Spleen (tissue), 11 donors: Measurements from ENCODE around the gene CTSD. TPM values are rescaled to one million over a fixed set of nuclear protein-coding genes. Genes with fewer than 3 reads are reported as not detected.
A peak's percentile ranks its signal among the peaks of the same experiment; 100 is the strongest.

Experiments used
- DNase-seq: peaks from one replicate; pipeline ENCODE4 v3.0.0-alpha.2; 2020
- H3K27ac ChIP-seq, 8 donors: fragments of 200-600 bp; sonication (generic) in 7 of 8; 1 replicate in 4 of 8; 2 replicates in 4 of 8; pipeline versions ENCODE4 v1.5.0 to v1.8.0; 2016 to 2021; ENCODE audit warnings: inconsistent platforms in 4 of 8, mild to moderate bottlenecking in 4 of 8, moderate library complexity in 1 of 8
- H3K27me3 ChIP-seq, 7 donors: fragments of 200-600 bp; sonication (generic) in 6 of 7; replicated peaks in 1 of 7; 1 replicate in 4 of 7; 2 replicates in 3 of 7; pipeline versions ENCODE4 v1.5.0 to v1.8.0; 2016 to 2021; ENCODE audit warnings: inconsistent platforms in 3 of 7, mild to moderate bottlenecking in 1 of 7
- H3K36me3 ChIP-seq, 6 donors: fragments of 200-600 bp; sonication (generic) in 5 of 6; 1 replicate in 4 of 6; 2 replicates in 2 of 6; pipeline versions ENCODE4 v1.5.0 to v1.8.0; 2016 to 2021; ENCODE audit warnings: inconsistent platforms in 2 of 6
- H3K4me1 ChIP-seq, 6 donors: fragments of 200-600 bp; sonication (generic) in 5 of 6; 1 replicate in 3 of 6; 2 replicates in 3 of 6; pipeline versions ENCODE4 v1.5.0 to v1.8.0; 2016 to 2021; ENCODE audit warnings: inconsistent platforms in 3 of 6
- H3K4me3 ChIP-seq, 8 donors: fragments of 200-600 bp; sonication (generic) in 7 of 8; 1 replicate in 4 of 8; 2 replicates in 4 of 8; pipeline versions ENCODE4 v1.5.0 to v1.8.0; 2016 to 2021; ENCODE audit warnings: inconsistent platforms in 4 of 8, mild to moderate bottlenecking in 4 of 8, moderate library complexity in 2 of 8
- H3K9me3 ChIP-seq, 8 donors: fragments of 200-600 bp; sonication (generic) in 7 of 8; 1 replicate in 4 of 8; 2 replicates in 4 of 8; pipeline versions ENCODE4 v1.5.0 to v1.8.0; 2016 to 2021; ENCODE audit warnings: inconsistent platforms in 4 of 8
- POLR2A ChIP-seq, 3 donors: fragments of 450-650 bp; IDR thresholded peaks; one replicate each; pipeline ENCODE4 v1.5.1; 2017; ENCODE audit warnings: antibody characterized with exemption in 3 of 3, mild to moderate bottlenecking in 1 of 3
- POLR2AphosphoS5 ChIP-seq, 3 donors: sonication (generic); formaldehyde crosslinking; IDR thresholded peaks; one replicate each; pipeline ENCODE4 v1.5.1; 2017; ENCODE audit warnings: antibody characterized with exemption in 3 of 3
- WGBS, 5 donors: extraction: QIAGEN DNeasy Blood & Tissue Kit in 3 of 5; methylation state at CpG; one replicate each; pipeline versions ENCODE4 v1.1.5 to v1.1.7; 2013 to 2018; 5-methylcytosine and 5-hydroxymethylcytosine counted together
- intact Hi-C: fragments of 100-400 bp; cut with DNase I; formaldehyde crosslinking; loops from one replicate; pipeline ENCODE4 v1.15.0; 2023; ENCODE audit warnings: low total_unique reads
- polyA plus RNA-seq, 3 donors: library from polyadenylated mRNA; stranded (reverse); fragments of 200-250 nt; gene quantifications; one replicate each; pipeline ENCODE4 v1.2.1, GENCODE V29; 2013
- total RNA-seq, 7 donors: library from RNA; depleted of rRNA in 3 of 7; stranded (reverse); fragments of >200 nt in 3 of 7; fragmentation: NEBNext Ultra II Directional in 4 of 7; extraction: Animal tissue kit (Norgen Biotek cat#: 25700) in 4 of 7; gene quantifications; one replicate each; pipeline versions ENCODE4 v1.1.0 to v1.2.1, GENCODE V29; 2016 to 2021
- TF ChIP-seq, protein P1 (sequence below), 11 experiments: fragments of 200-600 bp in 7 of 11; fragments of 450-650 bp in 4 of 11; sonication (generic) in 4 of 11; IDR thresholded peaks in 8 of 11; conservative IDR thresholded peaks in 3 of 11; 1 replicate in 7 of 11; 2 replicates in 4 of 11; pipeline versions ENCODE4 v1.4.0 to v1.8.0; 2016 to 2021; ENCODE audit warnings: antibody characterized with exemption in 11 of 11, inconsistent platforms in 4 of 11, mild to moderate bottlenecking in 1 of 11
- donor health status: healthy with polysubstance abuse.
- donor health status: DM: no; HTN: no; CAD: no; lungs with moderate emphysema.
- donor health status: DM: no; HTN: no; CAD: no.
- donor health status: Bipolar disorder and iron deficiency.
- donor health status: healthy.
- donor health status: DM: no; HTN: no; CAD: no.
- donor health status: DM: yes; HTN: yes; CAD: no.

Gene CTSD
- total and polyA plus RNA-seq, 10 donors: 289 to 1,234 (median 736) TPM

DNA sequence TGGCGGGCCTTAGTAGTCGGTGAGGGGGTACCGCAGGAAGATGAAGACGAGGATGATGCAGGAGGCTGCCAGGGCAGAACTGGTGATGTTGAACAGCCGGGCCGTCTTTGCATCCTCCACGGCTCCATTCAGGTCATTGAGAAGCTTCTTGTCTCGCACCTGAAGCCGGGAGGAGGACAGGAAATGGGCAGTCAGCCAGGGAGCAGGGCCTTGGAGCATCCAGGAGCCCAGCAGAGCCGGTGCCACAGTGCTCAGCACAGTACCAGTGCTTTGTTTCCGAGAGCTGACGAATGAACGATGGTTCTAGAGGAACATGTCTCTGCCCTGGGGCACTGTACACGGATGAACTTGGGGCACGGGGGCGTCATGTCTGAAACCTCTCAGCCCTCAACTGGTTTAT is 28.5 kb downstream of the CTSD start:
- Histone ChIP-seq H3K36me3 (no peaks in the 10 kb centered on the region), H3K27me3 (peaks cover 0 to 41% (median 4%) of the 10 kb centered on the region in 7 donors), H3K4me3 (no peak overlapping the region), H3K9me3 (peaks cover 0 to 29% (median 19%) of the 10 kb centered on the region in 8 donors), H3K27ac (no peak overlapping the region), H3K4me1 (peaks cover 0 to 15% (median 11%) of the 10 kb centered on the region in 6 donors)
- intact Hi-C loops: no loop called here
- peak; percentile 38 for DNase-seq
- 79 to 92% (median 86%) methylated on average over 16 of the region's 16 CpGs for WGBS, 5 donors
- TF ChIP-seq POLR2A (IDR thresholded peaks at IDR 0.05): no peak
- TF ChIP-seq POLR2AphosphoS5 (IDR thresholded peaks at IDR 0.05): no peak
- TF ChIP-seq, protein P1, sequence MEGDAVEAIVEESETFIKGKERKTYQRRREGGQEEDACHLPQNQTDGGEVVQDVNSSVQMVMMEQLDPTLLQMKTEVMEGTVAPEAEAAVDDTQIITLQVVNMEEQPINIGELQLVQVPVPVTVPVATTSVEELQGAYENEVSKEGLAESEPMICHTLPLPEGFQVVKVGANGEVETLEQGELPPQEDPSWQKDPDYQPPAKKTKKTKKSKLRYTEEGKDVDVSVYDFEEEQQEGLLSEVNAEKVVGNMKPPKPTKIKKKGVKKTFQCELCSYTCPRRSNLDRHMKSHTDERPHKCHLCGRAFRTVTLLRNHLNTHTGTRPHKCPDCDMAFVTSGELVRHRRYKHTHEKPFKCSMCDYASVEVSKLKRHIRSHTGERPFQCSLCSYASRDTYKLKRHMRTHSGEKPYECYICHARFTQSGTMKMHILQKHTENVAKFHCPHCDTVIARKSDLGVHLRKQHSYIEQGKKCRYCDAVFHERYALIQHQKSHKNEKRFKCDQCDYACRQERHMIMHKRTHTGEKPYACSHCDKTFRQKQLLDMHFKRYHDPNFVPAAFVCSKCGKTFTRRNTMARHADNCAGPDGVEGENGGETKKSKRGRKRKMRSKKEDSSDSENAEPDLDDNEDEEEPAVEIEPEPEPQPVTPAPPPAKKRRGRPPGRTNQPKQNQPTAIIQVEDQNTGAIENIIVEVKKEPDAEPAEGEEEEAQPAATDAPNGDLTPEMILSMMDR (IDR thresholded peaks at IDR 0.05 in 8 of 11, conservative IDR thresholded peaks at IDR 0.05 in 3 of 11): no peak

- 47 to 67% (median 50%) methylated on average over 6 to 10 of the region's 10 CpGs for WGBS, 5 donors
These were observed 29.1 kb downstream of the CTSD start for GRCh38 chr11:1734641-1735081.

DNA sequence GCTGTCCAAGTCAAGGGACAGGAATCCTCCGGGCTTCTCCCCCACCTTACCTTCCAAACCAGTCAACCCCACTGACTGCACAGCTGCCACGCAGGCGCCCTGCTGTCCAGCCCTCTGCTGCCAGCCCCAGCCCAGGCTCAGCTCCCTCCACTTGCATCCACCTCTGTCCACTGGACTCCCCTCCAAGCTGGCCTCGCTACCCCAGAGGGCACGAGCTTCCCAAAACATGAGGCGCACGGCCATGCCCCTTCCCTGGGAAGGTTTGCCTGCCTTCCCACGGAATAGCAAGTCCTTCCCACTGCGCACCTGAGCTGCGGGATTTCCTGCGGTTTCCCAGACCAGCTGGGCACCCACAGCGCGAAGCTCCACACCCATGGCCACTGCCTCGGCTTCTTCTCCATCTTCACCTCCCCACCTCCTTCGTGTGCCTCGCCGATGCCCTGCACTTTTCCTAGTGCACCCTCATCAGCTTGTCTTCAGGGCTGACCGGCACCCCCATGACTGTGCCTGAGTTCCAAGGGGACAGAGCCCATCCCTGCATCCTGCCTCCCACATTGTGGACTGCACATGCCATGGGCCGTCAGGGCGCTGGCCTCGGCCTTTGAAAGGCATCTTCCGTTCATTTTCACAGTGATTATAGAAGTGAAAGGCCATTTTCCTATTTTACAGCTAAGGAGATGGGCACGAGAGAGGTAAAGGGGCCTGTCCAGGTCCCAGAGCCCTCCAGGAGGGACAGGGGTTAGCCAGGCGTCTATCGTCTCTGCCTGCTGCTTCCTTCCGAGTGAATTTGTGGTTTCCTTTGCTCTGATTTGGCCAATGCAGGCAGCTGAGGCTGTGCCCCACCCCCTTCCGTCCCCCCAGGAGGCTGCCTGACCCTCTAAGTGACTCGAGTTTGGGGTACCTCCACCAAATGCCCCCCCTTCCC is 29.7 kb downstream of the CTSD start:
- intact Hi-C loops: no loop called here
- TF ChIP-seq POLR2A (IDR thresholded peaks at IDR 0.05) (no peak), POLR2AphosphoS5 (IDR thresholded peaks at IDR 0.05) (peak; percentile 44 to 59 (median 45))
- Histone ChIP-seq H3K27me3 (peaks cover 0 to 54% (median 4%) of the 10 kb centered on the region in 7 donors), H3K4me1 (peaks cover 0 to 28% (median 17%) of the 10 kb centered on the region in 6 donors), H3K27ac (no peak overlapping the region), H3K4me3 (no peak overlapping the region), H3K36me3 (no peaks in the 10 kb centered on the region), H3K9me3 (peaks cover 0 to 29% (median 19%) of the 10 kb centered on the region in 8 donors)
- DNase-seq: peak; percentile 61
- WGBS, 5 donors: 59 to 64% (median 62%) methylated on average over 28 of the region's 28 CpGs

More at GRCh38 chr11:1734641-1735081, 29.1 kb downstream of the CTSD start:
- Histone ChIP-seq H3K4me1 (peaks cover 0 to 21% (median 14%) of the 10 kb centered on the region in 6 donors), H3K27me3 (peaks cover 0 to 47% (median 4%) of the 10 kb centered on the region in 7 donors), H3K9me3 (peaks cover 0 to 29% (median 19%) of the 10 kb centered on the region in 8 donors), H3K4me3 (no peak overlapping the region), H3K36me3 (no peaks in the 10 kb centered on the region), H3K27ac (no peak overlapping the region)
- intact Hi-C loops: no loop called here
- TF ChIP-seq POLR2AphosphoS5 (IDR thresholded peaks at IDR 0.05): peak in 1 of 3 donors; percentile 64
- TF ChIP-seq, protein P1 (IDR thresholded peaks at IDR 0.05 in 8 of 11, conservative IDR thresholded peaks at IDR 0.05 in 3 of 11): no peak
- no peak for TF ChIP-seq POLR2A (IDR thresholded peaks at IDR 0.05)
- DNase-seq: peak; percentile 54

GRCh38 chr11:1733009-1733715 is 30.6 kb downstream of the CTSD start:
- no peak for DNase-seq
- 74 to 81% (median 79%) methylated on average over 14 of the region's 14 CpGs for WGBS, 5 donors
- Histone ChIP-seq H3K4me1 (peaks cover 0 to 35% (median 20%) of the 10 kb centered on the region in 6 donors), H3K27ac (no peak overlapping the region), H3K36me3 (no peaks in the 10 kb centered on the region), H3K27me3 (peaks cover 0 to 62% (median 4%) of the 10 kb centered on the region in 7 donors), H3K4me3 (no peak overlapping the region), H3K9me3 (peaks cover 0 to 29% (median 19%) of the 10 kb centered on the region in 8 donors)
- intact Hi-C loops: no loop called here
- TF ChIP-seq POLR2AphosphoS5 (IDR thresholded peaks at IDR 0.05) (peak in 1 of 3 donors; percentile 26), POLR2A (IDR thresholded peaks at IDR 0.05) (no peak)
